Fibroblast of skin of scalp (primary cell): ENCODE data around the gene CLASP1.
"Not testable (repeated sequence)": the region's sequence is repeated elsewhere in the genome, so short reads cannot be mapped to it uniquely, and the experiment has no call there.

ENCODE experiments used
- DNase-seq: peaks from one replicate; pipeline ENCODE4 v3.0.0-alpha.2; 2013

CLASP1 gene

DNA sequence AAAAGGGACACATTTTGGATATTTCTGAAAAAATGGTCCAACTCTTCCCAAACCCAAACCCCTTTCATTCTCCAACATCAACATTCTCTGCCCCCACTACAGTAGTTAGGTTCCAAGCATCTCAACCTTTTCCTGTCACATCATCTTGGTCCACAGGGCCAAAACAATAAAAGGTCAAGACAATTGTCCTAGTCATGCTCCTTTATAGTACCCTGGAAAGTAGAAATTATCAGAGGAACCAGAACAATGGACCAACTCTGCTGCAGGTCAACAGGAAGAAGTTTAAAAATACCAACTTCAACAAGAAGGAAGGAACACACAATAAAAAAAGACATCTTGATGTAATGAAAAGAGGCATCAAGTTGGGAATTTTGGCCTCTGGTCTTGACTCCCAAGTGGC lies 36.1 kb downstream of the CLASP1 start:
- no peak for DNase-seq

DNA sequence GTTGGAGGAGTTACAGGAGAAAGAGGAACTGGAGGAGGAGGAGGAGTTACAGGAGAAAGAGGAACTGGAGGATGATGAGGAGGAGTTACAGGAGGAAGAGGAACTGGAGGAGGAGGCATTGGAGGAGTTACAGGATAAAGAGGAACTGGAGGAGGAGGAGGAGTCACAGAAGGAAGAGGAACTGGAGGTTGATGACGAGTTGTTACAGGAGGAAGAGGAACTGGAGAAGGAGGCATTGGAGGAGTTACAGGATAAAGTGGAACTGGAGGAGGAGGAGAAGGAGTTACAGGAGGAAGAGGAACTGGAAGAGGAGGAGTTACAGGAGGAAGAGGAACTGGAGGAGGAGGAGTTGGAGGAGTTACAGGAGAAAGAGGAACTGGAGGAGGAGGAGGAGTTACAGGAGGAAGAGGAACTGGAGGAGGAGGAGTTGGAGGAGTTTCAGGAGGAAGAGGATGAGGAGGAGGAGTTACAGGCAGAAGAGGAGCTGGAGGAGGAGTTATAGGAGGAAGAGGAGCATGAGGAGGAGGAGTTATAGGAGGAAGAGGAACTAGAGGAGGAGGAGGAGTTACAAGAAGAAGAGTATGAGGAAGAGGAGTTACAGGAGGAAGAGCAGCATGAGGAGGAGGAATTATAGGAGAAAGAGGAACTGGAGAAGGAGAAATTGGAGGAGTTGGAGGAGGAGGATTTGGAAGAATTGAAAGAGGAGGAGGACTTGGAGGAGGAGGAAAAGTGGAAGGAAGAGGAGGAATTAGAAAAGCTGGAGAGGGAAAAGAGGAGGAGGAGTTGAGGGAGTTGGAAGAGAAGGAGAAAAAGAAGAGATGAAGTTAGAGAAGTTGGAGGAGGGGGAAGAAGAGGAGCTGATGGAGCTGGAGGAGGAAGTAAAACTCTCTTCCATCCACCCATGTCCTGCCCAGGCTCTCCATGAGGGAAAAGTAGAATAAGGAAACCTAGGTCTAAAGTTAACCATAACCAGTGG lies 37.2 kb downstream of the CLASP1 start:
- DNase-seq: no peak

DNA sequence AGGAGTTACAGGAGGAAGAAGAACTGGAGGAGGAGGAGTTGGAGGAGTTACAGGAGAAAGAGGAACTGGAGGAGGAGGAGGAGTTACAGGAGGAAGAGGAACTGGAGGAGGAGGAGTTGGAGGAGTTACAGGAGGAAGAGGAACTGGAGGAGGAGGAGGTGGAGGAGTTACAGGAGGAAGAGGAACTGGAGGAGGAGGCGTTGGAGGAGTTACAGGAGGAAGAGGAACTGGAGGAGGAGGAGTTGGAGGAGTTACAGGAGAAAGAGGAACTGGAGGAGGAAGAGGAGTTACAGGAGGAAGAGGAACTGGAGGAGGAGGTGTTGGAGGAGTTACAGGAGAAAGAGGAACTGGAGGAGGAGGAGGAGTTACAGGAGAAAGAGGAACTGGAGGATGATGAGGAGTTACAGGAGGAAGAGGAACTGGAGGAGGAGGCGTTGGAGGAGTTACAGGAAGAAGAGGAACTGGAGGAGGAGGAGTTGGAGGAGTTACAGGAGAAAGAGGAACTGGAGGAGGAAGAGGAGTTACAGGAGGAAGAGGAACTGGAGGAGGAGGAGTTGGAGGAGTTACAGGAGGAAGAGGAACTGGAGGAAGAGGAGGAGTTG lies 38.1 kb downstream of the CLASP1 start:
- not testable (repeated sequence) for DNase-seq

DNA sequence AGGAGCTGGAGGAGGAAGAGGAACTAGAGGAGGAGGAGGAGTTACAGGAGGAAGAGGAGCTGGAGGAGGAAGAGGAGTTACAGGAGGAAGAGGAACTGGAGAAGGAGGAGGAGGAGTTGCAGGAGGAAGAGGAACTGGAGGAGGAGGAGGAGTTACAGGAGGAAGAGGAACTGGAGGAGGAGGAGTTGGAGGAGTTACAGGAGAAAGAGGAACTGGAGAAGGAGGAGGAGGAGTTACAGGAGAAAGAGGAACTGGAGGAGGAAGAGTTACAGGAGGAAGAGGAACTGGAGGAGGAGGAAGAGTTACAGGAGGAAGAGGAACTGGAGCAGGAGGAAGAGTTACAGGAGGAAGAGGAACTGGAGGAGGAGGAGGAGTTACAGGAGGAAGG lies 38.8 kb downstream of the CLASP1 start:
- not testable (repeated sequence) for DNase-seq

DNA sequence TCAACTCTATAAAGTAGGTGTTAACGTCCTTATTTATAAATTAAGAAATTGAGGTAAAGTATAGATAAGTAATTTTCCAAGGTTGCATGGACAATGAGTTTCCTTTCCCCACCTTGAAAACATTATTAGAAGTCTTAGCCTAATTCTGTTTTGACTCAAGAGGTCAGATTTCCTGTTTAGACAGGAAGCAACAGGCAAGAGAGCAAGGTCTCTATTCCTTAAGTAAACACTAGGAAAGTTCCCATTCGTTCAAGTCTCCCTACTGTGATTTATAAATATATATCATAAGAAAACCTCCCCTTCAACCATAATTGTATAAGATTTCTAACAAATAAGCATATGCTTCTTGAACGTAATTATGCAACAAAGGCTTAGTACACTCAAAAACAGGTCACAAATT lies 40.3 kb downstream of the CLASP1 start:
- DNase-seq: no peak

- peak; percentile 30 for DNase-seq
These were observed 40.9 kb downstream of the CLASP1 start for GRCh38 chr2:121608367-121608766.

- DNase-seq: no peak
These were observed 43.2 kb downstream of the CLASP1 start for GRCh38 chr2:121605820-121606733.

DNA sequence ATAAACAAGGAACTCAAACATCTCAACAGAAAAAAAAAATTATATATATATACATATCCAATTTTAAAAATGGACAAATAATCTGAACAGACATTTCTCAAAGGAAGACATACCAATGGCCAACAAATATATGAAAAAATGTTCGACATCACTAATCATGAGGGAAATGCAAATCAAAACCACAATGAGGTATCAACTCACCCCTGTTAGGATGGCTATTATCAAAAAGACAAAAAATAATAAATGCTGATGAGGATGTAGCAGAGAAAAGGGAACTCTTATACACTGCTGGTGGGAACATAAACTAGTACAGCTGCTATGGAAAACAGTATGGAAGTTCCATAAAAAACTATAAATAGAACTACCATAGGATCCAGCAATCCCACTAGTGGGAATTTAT lies 46.1 kb downstream of the CLASP1 start:
- no peak for DNase-seq

GRCh38 chr2:121599963-121600651 lies 49.2 kb downstream of the CLASP1 start:
- DNase-seq: no peak

DNA sequence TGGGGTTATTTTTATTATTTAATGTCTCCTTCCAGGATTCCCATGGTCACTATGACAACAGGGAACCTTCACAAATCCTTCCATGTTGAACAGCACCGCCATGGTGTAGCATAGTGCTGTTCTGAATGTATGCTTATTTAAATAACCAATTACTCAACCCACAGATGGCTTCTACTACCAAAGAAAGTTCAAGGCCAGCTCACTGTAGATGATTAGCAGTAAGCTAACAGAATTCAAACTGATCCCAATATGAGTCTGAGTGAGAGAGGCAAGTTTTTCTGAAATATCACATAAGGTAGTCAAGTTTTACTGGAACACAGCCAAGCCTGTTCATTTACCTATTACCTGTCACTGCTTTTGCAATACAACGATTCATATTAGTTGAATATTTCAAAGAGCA lies 51.2 kb downstream of the CLASP1 start:
- DNase-seq: no peak

GRCh38 chr2:121596221-121597080 lies 52.8 kb downstream of the CLASP1 start:
- peak; percentile 68 for DNase-seq

DNA sequence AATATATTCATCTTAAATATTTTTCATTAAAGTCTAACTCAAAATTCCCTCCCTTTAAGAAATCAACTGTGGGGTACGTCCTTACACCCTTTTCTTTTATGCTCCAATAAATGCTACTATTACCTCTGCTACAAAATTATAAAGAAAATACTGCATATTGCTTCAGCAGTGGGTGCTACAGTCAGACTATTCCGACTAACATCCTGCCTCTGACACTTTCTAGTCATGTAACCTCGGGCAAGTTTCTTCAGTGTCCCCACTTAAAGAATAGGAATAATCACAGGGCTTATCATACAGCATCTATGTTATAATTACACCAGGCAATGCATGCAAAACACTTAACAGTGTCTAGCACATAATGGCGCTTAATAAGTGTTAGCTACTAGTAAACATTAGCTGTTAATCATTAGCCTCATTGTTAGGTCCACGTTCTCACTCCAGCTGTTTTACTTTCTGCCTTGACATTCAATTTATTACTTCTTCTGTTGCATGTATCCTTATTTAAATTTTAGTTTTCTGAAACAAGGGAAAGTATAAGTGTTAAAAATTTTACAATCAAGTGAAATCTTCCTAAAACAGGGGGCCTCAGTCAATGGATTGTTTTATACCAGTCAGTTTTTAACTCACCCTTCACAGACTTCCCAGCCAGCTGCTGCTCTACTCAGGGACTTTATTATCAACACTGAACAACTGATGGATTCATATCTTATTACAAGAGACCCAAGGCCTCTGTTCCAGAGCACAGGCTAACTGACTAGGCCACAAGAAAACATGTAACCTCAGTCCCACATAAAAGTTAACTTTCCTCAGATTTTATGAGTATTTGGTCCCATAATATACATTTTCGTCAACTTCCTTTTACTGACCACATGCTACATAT lies 54.0 kb downstream of the CLASP1 start:
- no peak for DNase-seq

- no peak for DNase-seq
These were observed 58.1 kb downstream of the CLASP1 start for GRCh38 chr2:121591199-121591598.

DNA sequence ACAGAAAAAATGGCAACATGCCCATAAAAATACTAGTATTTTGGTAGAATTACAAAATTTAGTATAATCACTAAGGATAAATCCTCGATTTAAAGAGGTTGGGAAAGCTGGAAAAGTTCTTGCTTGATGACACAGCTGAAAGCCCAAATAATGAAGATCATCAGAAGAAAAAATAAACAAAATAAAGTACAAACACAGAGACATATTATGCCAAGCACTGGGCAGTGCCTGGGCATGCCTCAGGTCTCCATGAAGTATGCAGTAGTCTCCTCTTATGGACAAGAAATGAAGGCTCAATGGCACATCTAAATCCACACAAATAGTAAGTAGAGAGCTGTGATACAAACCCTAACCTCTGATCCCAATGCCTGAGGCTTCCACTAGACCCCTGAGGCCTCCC lies 60.9 kb downstream of the CLASP1 start:
- DNase-seq: no peak

DNA sequence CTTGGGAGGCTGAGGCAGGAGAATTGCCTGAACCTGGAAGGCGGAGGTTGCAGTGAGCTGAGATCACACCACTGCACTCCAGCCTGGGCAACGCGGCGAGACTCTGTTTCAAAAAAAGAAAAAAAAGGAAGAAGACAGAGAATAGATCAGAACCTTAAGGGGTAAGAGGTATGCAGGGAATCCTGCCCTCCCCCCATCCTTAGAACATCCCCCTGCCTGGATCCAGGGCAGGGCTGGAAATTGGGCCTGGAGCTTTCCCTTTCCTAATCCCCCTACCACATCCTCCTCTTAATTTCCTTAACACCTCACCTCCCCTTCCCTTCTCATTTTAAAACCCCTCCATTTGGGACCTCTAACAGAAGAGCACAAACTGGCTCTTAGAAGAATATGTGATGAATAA lies 62.1 kb downstream of the CLASP1 start:
- DNase-seq: no peak

GRCh38 chr2:121584741-121585140 lies 64.5 kb downstream of the CLASP1 start:
- DNase-seq: no peak

DNA sequence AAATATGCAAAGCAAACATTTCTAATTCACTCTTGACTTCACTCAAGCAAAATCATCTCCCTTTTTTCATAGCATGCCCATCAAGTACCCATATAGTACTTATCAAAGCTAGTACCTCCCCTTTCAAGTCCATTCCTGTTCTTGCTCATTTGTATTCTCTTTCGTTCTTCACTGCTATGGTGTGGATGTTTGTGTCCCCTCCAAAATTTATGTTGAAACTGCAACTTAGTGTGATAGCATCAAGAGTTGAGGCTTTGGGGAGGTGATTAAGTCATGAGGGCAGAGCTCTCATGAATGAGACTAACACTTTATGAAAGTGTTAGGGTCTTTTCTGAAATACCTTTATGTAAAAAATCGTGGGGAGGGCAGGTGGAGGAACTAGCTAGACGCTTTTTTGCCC lies 65.7 kb downstream of the CLASP1 start:
- DNase-seq: no peak

DNA sequence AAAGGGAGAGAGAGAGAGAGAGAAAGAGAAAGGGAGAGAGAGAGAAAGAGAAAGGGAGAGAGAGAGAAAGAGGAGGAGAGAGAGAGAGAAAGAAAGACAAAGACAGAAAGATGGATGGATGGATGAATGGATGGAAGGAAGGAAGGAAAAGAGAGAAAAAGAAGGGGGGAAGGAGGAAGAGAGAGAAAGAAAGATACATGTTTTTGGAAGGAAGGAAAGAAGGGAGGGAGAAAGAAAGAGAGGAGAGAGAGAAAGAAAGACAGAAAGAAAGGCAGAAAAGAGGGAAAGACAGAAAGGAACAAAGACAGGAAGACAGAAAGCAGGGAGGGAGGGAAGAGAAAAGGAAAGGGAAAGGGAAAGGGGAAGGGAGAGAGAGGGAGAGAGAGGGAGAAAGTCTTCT lies 67.0 kb downstream of the CLASP1 start:
- no peak for DNase-seq

- no peak for DNase-seq
These were observed 70.0 kb downstream of the CLASP1 start for GRCh38 chr2:121579309-121579708.

DNA sequence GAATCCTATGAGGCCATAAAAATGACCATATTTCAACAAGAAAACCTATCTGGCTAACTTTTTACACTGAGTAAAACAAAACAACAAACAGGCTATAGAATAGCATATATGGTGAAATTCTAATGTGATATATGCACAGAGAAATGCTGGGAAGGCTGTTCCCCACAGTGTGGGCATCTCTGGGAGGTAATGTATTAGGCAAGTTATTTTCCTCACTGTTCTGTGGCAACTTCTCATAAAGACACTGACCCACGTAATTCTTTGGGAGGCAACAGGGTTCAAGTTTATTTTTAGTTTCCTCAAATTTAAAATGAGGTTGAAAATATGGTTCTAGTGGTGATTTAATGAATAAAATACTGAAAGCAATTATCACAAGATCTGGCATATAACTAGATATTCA lies 71.9 kb downstream of the CLASP1 start:
- no peak for DNase-seq
